Coronary artery (tissue), 2 donors: ENCODE measurements around the gene ADCY2.

Experiments used
- DNase-seq: peaks from one replicate; pipeline ENCODE4 v3.0.0-alpha.2; 2017; ENCODE audit warnings: low spot score
- H3K27ac ChIP-seq, 2 donors: fragments of 200-600 bp; sonication (generic); one replicate each; pipeline ENCODE4 v1.5.1; 2016 to 2019
- H3K4me3 ChIP-seq: fragments of 200-600 bp; sonication (generic); 2 replicates; pipeline ENCODE4 v1.5.1; 2016; ENCODE audit warnings: mild to moderate bottlenecking, moderate library complexity
- CTCF ChIP-seq: fragments of 200-600 bp; sonication (generic); IDR thresholded peaks from one replicate; pipeline ENCODE4 v1.5.1; 2019; ENCODE audit warnings: antibody characterized with exemption

ADCY2 gene

DNA sequence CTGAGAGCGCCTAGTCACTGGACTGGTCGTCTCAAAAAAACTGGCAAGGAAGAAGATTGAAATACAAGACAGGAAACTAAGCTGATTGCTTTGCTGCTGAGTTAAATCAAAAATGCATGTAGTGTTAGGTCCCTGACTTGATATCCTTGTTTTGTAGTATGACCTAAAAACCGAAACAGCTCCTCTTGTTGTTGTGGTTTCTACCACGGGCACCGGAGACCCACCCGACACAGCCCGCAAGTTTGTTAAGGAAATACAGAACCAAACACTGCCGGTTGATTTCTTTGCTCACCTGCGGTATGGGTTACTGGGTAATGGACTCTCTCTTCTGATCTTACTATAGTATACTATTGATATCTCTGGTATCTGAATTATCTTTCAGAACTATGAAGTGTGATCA lies 477.3 kb downstream of the ADCY2 start:
- DNase-seq, result no peak
- H3K27ac ChIP-seq, result no peak overlapping the region

DNA sequence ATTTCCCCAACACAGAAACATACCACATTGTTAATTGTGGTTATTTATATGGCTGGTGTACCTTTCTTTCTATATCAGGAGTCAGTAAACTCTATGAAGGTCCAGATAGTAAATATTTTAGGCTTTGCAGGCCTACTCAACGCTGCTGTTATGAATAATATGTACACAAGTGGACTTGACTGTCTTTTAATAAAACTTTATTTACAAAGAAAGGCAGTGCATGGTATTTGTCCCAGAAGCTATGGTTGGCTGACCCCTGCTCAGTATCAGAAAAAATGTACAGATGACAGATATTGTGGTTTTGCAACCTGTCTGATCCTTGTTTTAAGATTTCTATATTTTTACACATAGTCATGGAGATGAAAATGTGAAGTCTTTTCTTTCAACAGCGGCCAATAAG lies 478.7 kb downstream of the ADCY2 start:
- Histone ChIP-seq H3K27ac (no peak overlapping the region), H3K4me3 (no peak overlapping the region)
- no peak for DNase-seq
- no peak for TF ChIP-seq CTCF

More for the DNA sequence above, 477.3 kb downstream of the ADCY2 start:
- H3K4me3 ChIP-seq, result no peak overlapping the region
- no peak for TF ChIP-seq CTCF

- H3K27ac ChIP-seq, result no peak overlapping the region
- no peak overlapping the region for H3K4me3 ChIP-seq
- DNase-seq, result no peak
- TF ChIP-seq CTCF, result no peak
Measured at GRCh38 chr5:7875151-7875550, 479.2 kb downstream of the ADCY2 start.

DNA sequence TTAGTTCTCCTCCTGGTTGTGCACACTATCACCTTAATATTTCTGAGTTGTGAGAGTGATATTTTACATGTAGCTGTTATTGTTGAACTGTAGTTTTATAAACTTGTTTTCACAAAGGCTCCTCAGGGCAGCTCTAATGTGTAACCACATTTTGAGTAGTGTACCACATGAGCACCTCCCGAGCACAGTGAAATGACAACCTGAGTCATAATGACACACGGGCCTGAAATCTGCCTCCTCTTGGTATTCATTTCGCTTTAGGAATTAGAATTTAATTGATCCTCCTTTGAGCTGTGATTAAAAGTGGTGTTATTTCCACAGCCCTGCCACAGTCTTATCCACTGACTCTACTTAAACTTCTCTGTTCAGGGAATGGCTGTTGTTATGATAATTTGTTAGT lies 480.9 kb downstream of the ADCY2 start:
- DNase-seq, result no peak
- Histone ChIP-seq H3K4me3 (no peak overlapping the region), H3K27ac (no peak overlapping the region)
- TF ChIP-seq CTCF, result no peak

DNA sequence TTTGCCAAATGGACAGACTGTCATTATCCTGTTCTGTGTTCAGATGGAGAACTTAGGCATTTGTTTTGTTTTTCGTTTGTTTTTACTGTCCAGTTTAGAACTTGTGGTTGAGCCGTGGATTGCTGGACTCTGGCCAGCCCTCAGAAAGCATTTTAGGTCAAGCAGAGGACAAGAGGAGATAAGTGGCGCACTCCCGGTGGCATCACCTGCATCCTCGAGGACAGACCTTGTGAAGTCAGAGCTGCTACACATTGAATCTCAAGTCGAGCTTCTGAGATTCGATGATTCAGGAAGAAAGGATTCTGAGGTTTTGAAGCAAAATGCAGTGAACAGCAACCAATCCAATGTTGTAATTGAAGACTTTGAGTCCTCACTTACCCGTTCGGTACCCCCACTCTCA lies 481.9 kb downstream of the ADCY2 start:
- no peak overlapping the region for H3K4me3 ChIP-seq
- no peak for DNase-seq
- no peak overlapping the region for H3K27ac ChIP-seq
- no peak for TF ChIP-seq CTCF

DNA sequence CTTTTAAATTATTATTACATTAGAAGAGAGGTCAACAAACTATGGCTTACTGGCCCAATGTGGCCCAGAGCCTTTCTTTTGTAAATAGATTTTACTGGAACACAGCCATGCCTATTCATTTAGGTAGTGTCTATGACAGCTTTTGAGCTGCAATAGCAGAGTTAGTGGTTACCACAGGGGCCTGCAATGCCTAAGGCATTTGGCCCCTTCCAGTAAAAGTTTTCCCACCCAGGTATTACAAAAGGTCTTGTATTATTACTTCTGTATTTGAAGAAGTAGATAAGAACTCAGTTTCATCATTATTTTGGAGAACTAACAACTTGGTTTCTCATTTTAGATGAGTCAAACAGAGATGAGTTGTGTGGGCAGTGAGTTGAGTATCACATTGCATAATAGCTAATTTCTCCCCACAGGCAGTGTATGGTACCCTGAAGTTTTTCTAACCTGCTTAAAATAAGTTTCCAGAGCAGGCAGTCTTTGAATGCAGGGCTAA lies 482.5 kb downstream of the ADCY2 start:
- H3K27ac ChIP-seq, result no peak overlapping the region
- DNase-seq, result no peak
- no peak for TF ChIP-seq CTCF

More for the DNA sequence above, 482.5 kb downstream of the ADCY2 start:
- H3K4me3 ChIP-seq, result no peak overlapping the region
